ENCODE measurements around the gene TARS2. TPM values are rescaled to one million over a fixed set of nuclear protein-coding genes. Genes with fewer than 3 reads are reported as not detected.

Gene TARS2
- total and polyA plus RNA-seq, 2 of the 13 experiments (the other 11 are each of a cell fraction or from before 2014, with no cell fraction given), result 21.3 to 22.8 TPM

DNA sequence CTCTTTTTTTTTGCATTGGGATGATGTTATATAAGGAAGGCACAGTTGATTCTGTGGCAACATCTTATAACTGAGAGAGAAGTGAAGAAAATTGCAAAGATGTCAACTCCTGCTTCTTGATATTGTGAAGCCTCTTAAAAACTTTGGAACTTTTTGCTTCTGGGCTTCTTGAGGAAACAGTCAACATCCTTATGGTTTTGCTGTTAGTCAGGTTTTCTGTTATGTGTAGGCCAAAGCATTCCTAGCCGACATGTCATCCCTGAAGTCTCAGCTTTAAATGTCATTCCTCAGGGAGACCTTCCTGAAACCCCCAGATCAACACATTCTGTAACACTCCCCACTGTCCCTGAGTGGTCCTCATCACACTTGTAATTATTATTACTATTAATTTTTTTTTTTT, 41.0 kb downstream of the TARS2 start (continued):
- no peak for TF ChIP-seq ARID5B (CRISPR knock-in tag; IDR thresholded peaks at IDR 0.05)
- TF ChIP-seq, protein P1, sequence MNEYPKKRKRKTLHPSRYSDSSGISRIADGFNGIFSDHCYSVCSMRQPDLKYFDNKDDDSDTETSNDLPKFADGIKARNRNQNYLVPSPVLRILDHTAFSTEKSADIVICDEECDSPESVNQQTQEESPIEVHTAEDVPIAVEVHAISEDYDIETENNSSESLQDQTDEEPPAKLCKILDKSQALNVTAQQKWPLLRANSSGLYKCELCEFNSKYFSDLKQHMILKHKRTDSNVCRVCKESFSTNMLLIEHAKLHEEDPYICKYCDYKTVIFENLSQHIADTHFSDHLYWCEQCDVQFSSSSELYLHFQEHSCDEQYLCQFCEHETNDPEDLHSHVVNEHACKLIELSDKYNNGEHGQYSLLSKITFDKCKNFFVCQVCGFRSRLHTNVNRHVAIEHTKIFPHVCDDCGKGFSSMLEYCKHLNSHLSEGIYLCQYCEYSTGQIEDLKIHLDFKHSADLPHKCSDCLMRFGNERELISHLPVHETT (CRISPR knock-in tag; conservative IDR thresholded peaks at IDR 0.05), result no peak
- TF ChIP-seq, protein P2, sequence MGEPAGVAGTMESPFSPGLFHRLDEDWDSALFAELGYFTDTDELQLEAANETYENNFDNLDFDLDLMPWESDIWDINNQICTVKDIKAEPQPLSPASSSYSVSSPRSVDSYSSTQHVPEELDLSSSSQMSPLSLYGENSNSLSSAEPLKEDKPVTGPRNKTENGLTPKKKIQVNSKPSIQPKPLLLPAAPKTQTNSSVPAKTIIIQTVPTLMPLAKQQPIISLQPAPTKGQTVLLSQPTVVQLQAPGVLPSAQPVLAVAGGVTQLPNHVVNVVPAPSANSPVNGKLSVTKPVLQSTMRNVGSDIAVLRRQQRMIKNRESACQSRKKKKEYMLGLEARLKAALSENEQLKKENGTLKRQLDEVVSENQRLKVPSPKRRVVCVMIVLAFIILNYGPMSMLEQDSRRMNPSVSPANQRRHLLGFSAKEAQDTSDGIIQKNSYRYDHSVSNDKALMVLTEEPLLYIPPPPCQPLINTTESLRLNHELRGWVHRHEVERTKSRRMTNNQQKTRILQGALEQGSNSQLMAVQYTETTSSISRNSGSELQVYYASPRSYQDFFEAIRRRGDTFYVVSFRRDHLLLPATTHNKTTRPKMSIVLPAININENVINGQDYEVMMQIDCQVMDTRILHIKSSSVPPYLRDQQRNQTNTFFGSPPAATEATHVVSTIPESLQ (CRISPR knock-in tag; conservative IDR thresholded peaks at IDR 0.05), result no peak

DNA sequence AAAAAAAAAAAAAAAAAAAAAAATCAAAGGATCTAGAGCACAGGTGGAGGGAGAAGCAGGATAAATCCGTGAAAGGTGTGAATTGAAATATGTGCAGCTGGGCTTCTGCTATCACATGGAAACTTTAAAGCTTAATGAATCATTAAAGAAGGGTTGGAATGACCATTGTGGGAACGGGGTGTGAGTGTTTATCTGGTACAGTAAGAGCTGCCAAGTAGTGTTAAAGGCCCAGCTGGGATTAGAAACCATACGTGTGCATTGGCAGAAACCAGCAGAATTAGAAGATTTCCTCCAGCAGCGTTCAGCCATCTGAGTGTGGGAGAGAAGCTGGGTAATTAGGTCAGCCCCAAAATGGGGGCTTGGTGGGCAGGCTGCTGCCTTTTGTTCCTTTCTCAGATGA, 41.8 kb downstream of the TARS2 start:
- no peak for DNase-seq (ENCODE audit: low spot score)
- TF ChIP-seq, protein P3, sequence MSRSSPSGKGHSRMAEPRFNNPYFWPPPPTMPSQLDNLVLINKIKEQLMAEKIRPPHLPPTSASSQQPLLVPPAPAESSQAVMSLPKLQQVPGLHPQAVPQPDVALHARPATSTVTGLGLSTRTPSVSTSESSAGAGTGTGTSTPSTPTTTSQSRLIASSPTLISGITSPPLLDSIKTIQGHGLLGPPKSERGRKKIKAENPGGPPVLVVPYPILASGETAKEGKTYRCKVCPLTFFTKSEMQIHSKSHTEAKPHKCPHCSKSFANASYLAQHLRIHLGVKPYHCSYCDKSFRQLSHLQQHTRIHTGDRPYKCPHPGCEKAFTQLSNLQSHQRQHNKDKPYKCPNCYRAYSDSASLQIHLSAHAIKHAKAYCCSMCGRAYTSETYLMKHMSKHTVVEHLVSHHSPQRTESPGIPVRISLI (CRISPR knock-in tag; IDR thresholded peaks at IDR 0.05; ENCODE audit: borderline replicate concordance), result peak; percentile 49; the same call in 1 of the 2 replicates
- no peak for TF ChIP-seq RERE (CRISPR knock-in tag; IDR thresholded peaks at IDR 0.05; ENCODE audit: low read depth)
- no peak for TF ChIP-seq CC2D1A (CRISPR knock-in tag; IDR thresholded peaks at IDR 0.05)
- ChIA-PET CTCF (ENCODE audit: low intra/inter-chr PET ratio, low total read pairs) (no interaction called here), POLR2A (interaction anchor here (1.9 kb wide), 1 partner anchor 13 kb away, joined by 10 read pairs; the partner anchor contains the start of gene FALEC)
- FAIRE-seq, result no peak
- peaks cover 52% of the 10 kb centered on the region for H3K4me1 ChIP-seq (ENCODE audit: insufficient read depth, low read length)
- H3K27ac ChIP-seq (ENCODE audit: extremely low read length, insufficient read depth, low read length), result no peak overlapping the region
- no peaks in the 10 kb centered on the region for H3K9me3 ChIP-seq (ENCODE audit: low read length)
- in situ Hi-C loops (cut with HindIII; ENCODE audit: extremely low pct_ligation_motif_present, low pct_unique_long_range_greater_than_20kb), result no loop called here
- H4K20me1 ChIP-seq (ENCODE audit: insufficient read depth, low read length), result no peaks in the 10 kb centered on the region
- H3K4me2 ChIP-seq (ENCODE audit: low read depth, low read length), result peak overlapping the region; percentile 70
- intact Hi-C loops (cut with micrococcal nuclease; ENCODE audit: unreplicated experiment), result no loop called here
- no TSS peak for BruUV-seq (replicated peaks)
- ATAC-seq, result no peak
- peak overlapping the region; percentile 84 for H2AFZ ChIP-seq (ENCODE audit: low read length)
- H3K36me3 ChIP-seq (replicated peaks in 1 of 2; ENCODE audit: control insufficient read depth in 1 of 2, insufficient read depth in 2 of 2, low read length in 2 of 2), result no peaks in the 10 kb centered on the region
- no peaks in the 10 kb centered on the region for H3K27me3 ChIP-seq (ENCODE audit: control insufficient read depth in 1 of 2, insufficient read depth in 2 of 2, low read length in 2 of 2)
- 7% methylated on average over 4 of the region's 4 CpGs for WGBS (ENCODE audit: low lambda C conversion rate)
- H3K4me3 ChIP-seq (replicated peaks in 1 of 3; ENCODE audit: insufficient read depth in 1 of 3, low read depth in 2 of 3, low read length in 3 of 3), result peak overlapping the region in 2 of 3 experiments; percentile 3 to 21; a peak in 1 of 6 replicates
- peak overlapping the region; percentile 37; the same call in 1 of the 2 replicates for H3K9ac ChIP-seq (ENCODE audit: insufficient read depth, low read depth, low read length)
- H3K79me2 ChIP-seq (ENCODE audit: insufficient read depth, low read length), result no peaks in the 10 kb centered on the region
